K562 (cell line): ENCODE results near the gene GGT1. TPM values are rescaled to one million over a fixed set of nuclear protein-coding genes. Genes with fewer than 3 reads are reported as not detected.

Source experiments
- ATF2 ChIP-seq: sonication (generic); formaldehyde crosslinking; IDR thresholded peaks from 2 replicates; pipeline ENCODE4 v1.8.1; 2022; ENCODE audit warnings: missing genetic modification reagents
- ETS1 ChIP-seq: conservative IDR thresholded peaks from 2 replicates; pipeline ENCODE4 v1.6.1; 2011; ENCODE audit warnings: low read depth, mild to moderate bottlenecking, low read length; ENCODE audit not compliant: control insufficient read depth
- HSF4 ChIP-seq: fragments of 250-450 bp; sonication (Bioruptor Pico); IDR thresholded peaks from 2 replicates; pipeline ENCODE4 v2.1.2; 2022; ENCODE audit warnings: mild to moderate bottlenecking, moderate library complexity, borderline replicate concordance
- MAFK ChIP-seq: IDR thresholded peaks from 2 replicates; pipeline ENCODE4 v1.6.1; 2011; ENCODE audit warnings: low read length, improper control_type of control experiment
- MEIS2 ChIP-seq: fragments of 450-650 bp; IDR thresholded peaks from 2 replicates; pipeline ENCODE4 v1.6.1; 2014; ENCODE audit warnings: mild to moderate bottlenecking; ENCODE audit not compliant: partially characterized antibody
- NFIX ChIP-seq: fragments of 250-450 bp; sonication (Bioruptor Pico); IDR thresholded peaks from 2 replicates; pipeline ENCODE4 v1.4.0; 2020; ENCODE audit warnings: low read depth, mild to moderate bottlenecking, moderate library complexity
- PTTG1 ChIP-seq: fragments of 450-650 bp; IDR thresholded peaks from 2 replicates; pipeline ENCODE4 v1.6.1; 2016; ENCODE audit warnings: low read depth, mild to moderate bottlenecking, missing genetic modification characterization, missing compliant biosample characterization
- PURB ChIP-seq: sonication (generic); formaldehyde crosslinking; IDR thresholded peaks from 2 replicates; pipeline ENCODE4 v1.9.0; 2021; ENCODE audit warnings: low read depth, mild to moderate bottlenecking, missing genetic modification reagents
- RFX7 ChIP-seq: fragments of 250-450 bp; sonication (Bioruptor Pico); IDR thresholded peaks from 2 replicates; pipeline ENCODE4 v1.5.1; 2021; ENCODE audit warnings: mild to moderate bottlenecking
- XRCC4 ChIP-seq: IDR thresholded peaks from one replicate; pipeline ENCODE4 v1.6.1; 2011; ENCODE audit not compliant: insufficient read depth, insufficient read length; ENCODE audit errors: extremely low read depth
- YY1 ChIP-seq, 3 experiments: IDR thresholded peaks; 2 replicates each; pipeline ENCODE4 v1.6.1; 2011; ENCODE audit warnings: low read length in 2 of 3, mild to moderate bottlenecking in 2 of 3, moderate library complexity in 2 of 3, borderline replicate concordance in 1 of 3, control low read depth in 1 of 3, low read depth in 1 of 3; ENCODE audit not compliant: insufficient read depth in 3 of 3, insufficient replicate concordance in 2 of 3, control insufficient read depth in 1 of 3, insufficient read length in 1 of 3; ENCODE audit errors: extremely low read depth in 1 of 3
- ZEB2 ChIP-seq: fragments of 450-650 bp; IDR thresholded peaks from 2 replicates; pipeline ENCODE4 v1.6.1; 2016
- ZNF224 ChIP-seq: sonication (generic); formaldehyde crosslinking; IDR thresholded peaks from 2 replicates; pipeline ENCODE4 v1.8.0; 2022; ENCODE audit warnings: mild to moderate bottlenecking, missing genetic modification reagents
- ZNF57 ChIP-seq: fragments of 450-650 bp; formaldehyde crosslinking; IDR thresholded peaks from 2 replicates; pipeline ENCODE4 v1.4.0; 2020; ENCODE audit warnings: mild to moderate bottlenecking, moderate library complexity
- ZNF830 ChIP-seq: fragments of 250-450 bp; sonication (Bioruptor Pico); IDR thresholded peaks from 2 replicates; pipeline ENCODE4 v1.5.0; 2021; ENCODE audit warnings: mild to moderate bottlenecking
- polyA plus RNA-seq, 8 experiments: library from polyadenylated mRNA; depleted of rRNA in 4 of 8; stranded (reverse) in 5 of 8; unstranded in 3 of 8; fragments of >200 nt; fragmentation: Nextera tagmentation in 2 of 8; fragmentation: Illumina TruSeq in 1 of 8; extraction: Ambion mirVana in 2 of 8; extraction: Trizol in 1 of 8; gene quantifications; 2 replicates each; pipeline versions ENCODE4 v1.2.1 to v1.2.3, GENCODE V29; 2011 to 2014; ENCODE audit warnings: inconsistent platforms in 1 of 8, missing spikeins in 1 of 8
- total RNA-seq, 7 experiments: library from RNA; depleted of rRNA in 6 of 7; stranded (reverse); fragments of >200 nt in 6 of 7; fragmentation: Illumina TruSeq in 2 of 7; extraction: Trizol in 2 of 7; gene quantifications; 2 replicates each; pipeline versions ENCODE4 v1.2.1 to v1.2.3, GENCODE V29; 2011 to 2021; ENCODE audit warnings: low replicate concordance in 1 of 7
- TF ChIP-seq, protein P1 (sequence below): fragments of 450-650 bp; conservative IDR thresholded peaks from 2 replicates; pipeline ENCODE4 v1.6.1; 2016; ENCODE audit warnings: missing genetic modification characterization, low read depth, mild to moderate bottlenecking, control low read depth, missing compliant biosample characterization
- TF ChIP-seq, protein P2 (sequence below): fragments of 450-650 bp; formaldehyde crosslinking; IDR thresholded peaks from 2 replicates; pipeline ENCODE4 v1.4.0; 2020; ENCODE audit warnings: mild to moderate bottlenecking, moderate library complexity
- TF ChIP-seq, protein P3 (sequence below): fragments of 450-650 bp; formaldehyde crosslinking; conservative IDR thresholded peaks from 2 replicates; pipeline ENCODE4 v1.4.0; 2022; ENCODE audit warnings: mild to moderate bottlenecking, missing genetic modification characterization

The GGT1 gene
- total and polyA plus RNA-seq, 9 of the 15 experiments (the other 6 are each of a cell fraction or from before 2014, with no cell fraction given), result 0.46 to 11.8 (median 6.9) TPM

DNA sequence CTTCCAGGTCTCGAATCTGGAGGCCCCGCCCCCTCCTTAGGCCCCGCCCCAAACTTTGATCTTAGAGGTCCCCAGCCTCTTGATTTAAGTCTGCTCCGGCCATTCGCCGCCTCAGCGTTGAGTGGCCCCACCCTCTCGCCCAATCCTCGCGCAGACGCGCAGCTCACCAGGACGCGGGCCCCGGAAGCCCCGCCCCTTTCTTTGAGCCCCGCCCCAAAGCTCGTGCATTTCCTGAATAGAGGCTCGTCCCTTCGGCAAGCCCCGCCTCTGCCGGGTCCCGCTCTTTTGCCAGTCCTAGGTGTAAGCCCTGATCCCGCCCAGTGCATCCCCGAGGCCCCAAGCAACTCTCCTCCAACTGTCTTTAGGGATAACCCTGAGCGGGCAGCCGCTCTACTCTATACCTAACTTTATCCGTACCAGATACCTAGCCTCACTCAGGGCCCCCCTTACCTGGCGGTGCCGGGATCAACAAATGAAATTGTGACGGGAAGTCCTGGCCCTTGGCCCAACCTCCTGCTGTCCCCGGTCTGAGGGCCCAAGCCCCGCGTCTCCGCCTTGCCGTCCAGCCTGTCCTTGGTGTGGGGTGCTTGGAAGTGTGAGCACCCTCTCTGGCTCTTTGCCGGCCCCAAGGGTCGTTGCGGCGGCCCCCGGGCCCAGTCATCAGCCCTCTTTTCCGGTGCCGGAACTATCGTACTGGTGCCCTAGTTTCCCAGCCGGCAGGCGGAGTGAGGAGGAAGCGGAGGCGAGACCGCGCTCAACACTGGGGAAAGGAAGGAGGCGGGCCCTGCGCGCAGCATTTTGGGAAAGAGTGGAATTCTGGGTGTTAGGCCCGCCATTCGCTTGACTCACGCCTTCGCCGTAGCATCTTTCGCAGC is 47.6 kb upstream of the GGT1 start, which contains the start of gene SNRPD3 (continued):
- TF ChIP-seq PURB (no peak), PTTG1 (tag) (no peak), NFIX (CRISPR knock-in tag) (no peak), XRCC4 (no peak), RFX7 (CRISPR knock-in tag) (no peak), ATF2 (CRISPR knock-in tag) (no peak), ETS1 (0 out of 2 replicates have a peak, but pooled peaks have one; percentile 34), ZNF57 (CRISPR knock-in tag) (no peak), YY1 (IDR thresholded peaks at IDR 0.05; ENCODE audit: borderline replicate concordance in 1 of 3, control insufficient read depth in 1 of 3, extremely low read depth in 1 of 3, insufficient read depth in 3 of 3, insufficient read length in 1 of 3, insufficient replicate concordance in 2 of 3, low read depth in 1 of 3, low read length in 2 of 3) (peak; percentile 25 to 86 (median 83)), MAFK (no peak), ZEB2 (peak; percentile 96), ZNF830 (CRISPR knock-in tag) (0 out of 2 replicates have a peak, but pooled peaks have one; percentile 26), ZNF224 (CRISPR knock-in tag) (no peak), HSF4 (CRISPR knock-in tag) (no peak), MEIS2 (no peak)
- TF ChIP-seq, protein P1, sequence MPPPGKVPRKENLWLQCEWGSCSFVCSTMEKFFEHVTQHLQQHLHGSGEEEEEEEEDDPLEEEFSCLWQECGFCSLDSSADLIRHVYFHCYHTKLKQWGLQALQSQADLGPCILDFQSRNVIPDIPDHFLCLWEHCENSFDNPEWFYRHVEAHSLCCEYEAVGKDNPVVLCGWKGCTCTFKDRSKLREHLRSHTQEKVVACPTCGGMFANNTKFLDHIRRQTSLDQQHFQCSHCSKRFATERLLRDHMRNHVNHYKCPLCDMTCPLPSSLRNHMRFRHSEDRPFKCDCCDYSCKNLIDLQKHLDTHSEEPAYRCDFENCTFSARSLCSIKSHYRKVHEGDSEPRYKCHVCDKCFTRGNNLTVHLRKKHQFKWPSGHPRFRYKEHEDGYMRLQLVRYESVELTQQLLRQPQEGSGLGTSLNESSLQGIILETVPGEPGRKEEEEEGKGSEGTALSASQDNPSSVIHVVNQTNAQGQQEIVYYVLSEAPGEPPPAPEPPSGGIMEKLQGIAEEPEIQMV (tag), result no peak
- TF ChIP-seq, protein P2, sequence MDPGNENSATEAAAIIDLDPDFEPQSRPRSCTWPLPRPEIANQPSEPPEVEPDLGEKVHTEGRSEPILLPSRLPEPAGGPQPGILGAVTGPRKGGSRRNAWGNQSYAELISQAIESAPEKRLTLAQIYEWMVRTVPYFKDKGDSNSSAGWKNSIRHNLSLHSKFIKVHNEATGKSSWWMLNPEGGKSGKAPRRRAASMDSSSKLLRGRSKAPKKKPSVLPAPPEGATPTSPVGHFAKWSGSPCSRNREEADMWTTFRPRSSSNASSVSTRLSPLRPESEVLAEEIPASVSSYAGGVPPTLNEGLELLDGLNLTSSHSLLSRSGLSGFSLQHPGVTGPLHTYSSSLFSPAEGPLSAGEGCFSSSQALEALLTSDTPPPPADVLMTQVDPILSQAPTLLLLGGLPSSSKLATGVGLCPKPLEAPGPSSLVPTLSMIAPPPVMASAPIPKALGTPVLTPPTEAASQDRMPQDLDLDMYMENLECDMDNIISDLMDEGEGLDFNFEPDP (CRISPR knock-in tag), result no peak
- TF ChIP-seq, protein P3, sequence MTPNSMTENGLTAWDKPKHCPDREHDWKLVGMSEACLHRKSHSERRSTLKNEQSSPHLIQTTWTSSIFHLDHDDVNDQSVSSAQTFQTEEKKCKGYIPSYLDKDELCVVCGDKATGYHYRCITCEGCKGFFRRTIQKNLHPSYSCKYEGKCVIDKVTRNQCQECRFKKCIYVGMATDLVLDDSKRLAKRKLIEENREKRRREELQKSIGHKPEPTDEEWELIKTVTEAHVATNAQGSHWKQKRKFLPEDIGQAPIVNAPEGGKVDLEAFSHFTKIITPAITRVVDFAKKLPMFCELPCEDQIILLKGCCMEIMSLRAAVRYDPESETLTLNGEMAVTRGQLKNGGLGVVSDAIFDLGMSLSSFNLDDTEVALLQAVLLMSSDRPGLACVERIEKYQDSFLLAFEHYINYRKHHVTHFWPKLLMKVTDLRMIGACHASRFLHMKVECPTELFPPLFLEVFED (CRISPR knock-in tag), result no peak
